Fibroblast of lung (primary cell): ENCODE results near the gene KCNIP1. TPM values are rescaled to one million over a fixed set of nuclear protein-coding genes. Genes with fewer than 3 reads are reported as not detected.

ENCODE experiments used
- DNase-seq, 2 donors: peaks; one replicate each; pipeline versions ENCODE4 v3.0.0 to v3.0.0-alpha.2; 2010; ENCODE audit warnings: low read depth in 2 of 2
- H2AFZ ChIP-seq: 2 replicates; pipeline ENCODE4 v1.5.1; 2012; ENCODE audit warnings: low read length, control low read depth, inconsistent platforms
- H3K27ac ChIP-seq: 2 replicates; pipeline ENCODE4 v1.5.1; 2011; ENCODE audit warnings: low read length, control low read depth; ENCODE audit not compliant: insufficient read depth
- H3K27me3 ChIP-seq: 2 replicates; pipeline ENCODE4 v1.5.1; 2011; ENCODE audit warnings: mild to moderate bottlenecking, low read length; ENCODE audit not compliant: control insufficient read depth, insufficient read depth
- H3K36me3 ChIP-seq: 2 replicates; pipeline ENCODE4 v1.5.1; 2011; ENCODE audit warnings: low read length; ENCODE audit not compliant: control insufficient read depth, insufficient read depth
- H3K4me1 ChIP-seq: 2 replicates; pipeline ENCODE4 v1.5.1; 2011; ENCODE audit warnings: low read length; ENCODE audit not compliant: control insufficient read depth, insufficient read depth; ENCODE audit errors: extremely low read depth
- H3K4me2 ChIP-seq: 2 replicates; pipeline ENCODE4 v1.5.1; 2011; ENCODE audit warnings: low read length, control low read depth; ENCODE audit not compliant: insufficient read depth; ENCODE audit errors: extremely low read depth
- H3K4me3 ChIP-seq, 4 experiments: fragments of 200-600 bp in 1 of 4; sonication (generic) in 1 of 4; replicated peaks in 1 of 4; 2 replicates each; pipeline ENCODE4 v1.5.1; 2011 to 2016; ENCODE audit warnings: low read length in 4 of 4, low read depth in 3 of 4, mild to moderate bottlenecking in 3 of 4, control low read depth in 2 of 4, inconsistent platforms in 1 of 4, mixed read lengths in 1 of 4; ENCODE audit not compliant: insufficient read depth in 1 of 4; ENCODE audit errors: control extremely low read depth in 1 of 4
- H3K79me2 ChIP-seq: 2 replicates; pipeline ENCODE4 v1.5.1; 2012; ENCODE audit warnings: mild to moderate bottlenecking, low read length, inconsistent platforms; ENCODE audit not compliant: control insufficient read depth, insufficient read depth
- H3K9ac ChIP-seq: 2 replicates; pipeline ENCODE4 v1.5.1; 2011; ENCODE audit warnings: mild to moderate bottlenecking, low read length, control low read depth; ENCODE audit not compliant: insufficient read depth
- H3K9me3 ChIP-seq: 2 replicates; pipeline ENCODE4 v1.5.1; 2012; ENCODE audit warnings: low read depth, low read length; ENCODE audit not compliant: control insufficient read depth, insufficient read depth
- H4K20me1 ChIP-seq: 2 replicates; pipeline ENCODE4 v1.5.1; 2011; ENCODE audit warnings: low read length; ENCODE audit not compliant: control insufficient read depth, insufficient read depth; ENCODE audit errors: extremely low read depth
- EZH2 ChIP-seq: IDR thresholded peaks from 2 replicates; pipeline ENCODE4 v1.5.1; 2012; ENCODE audit warnings: low read length, control low read depth, mild to moderate bottlenecking; ENCODE audit errors: missing control alignments
- polyA plus RNA-seq, 2 donors: library from polyadenylated mRNA; depleted of rRNA in 1 of 2; stranded (reverse) in 1 of 2; unstranded in 1 of 2; fragments of >200 nt; gene quantifications; 2 replicates each; pipeline ENCODE4 v1.2.1, GENCODE V29; 2011 to 2012; ENCODE audit warnings: missing spikeins in 1 of 2
- total RNA-seq: library from RNA; depleted of rRNA; stranded (reverse); fragments of >200 nt; gene quantifications from 2 replicates; pipeline ENCODE4 v1.2.1, GENCODE V29; 2014
- TF ChIP-seq, protein P1 (sequence below), 2 donors: IDR thresholded peaks in 1 of 2; conservative IDR thresholded peaks in 1 of 2; 1 replicate in 1 of 2; 2 replicates in 1 of 2; pipeline ENCODE4 v1.5.1; 2011 to 2012; ENCODE audit warnings: low read length in 2 of 2, control low read depth in 1 of 2, inconsistent platforms in 1 of 2, low read depth in 1 of 2, mild to moderate bottlenecking in 1 of 2

The KCNIP1 gene
- total and polyA plus RNA-seq, 2 donors (not counting 1 experiment from before 2014, with no cell fraction given) = not detected

DNA sequence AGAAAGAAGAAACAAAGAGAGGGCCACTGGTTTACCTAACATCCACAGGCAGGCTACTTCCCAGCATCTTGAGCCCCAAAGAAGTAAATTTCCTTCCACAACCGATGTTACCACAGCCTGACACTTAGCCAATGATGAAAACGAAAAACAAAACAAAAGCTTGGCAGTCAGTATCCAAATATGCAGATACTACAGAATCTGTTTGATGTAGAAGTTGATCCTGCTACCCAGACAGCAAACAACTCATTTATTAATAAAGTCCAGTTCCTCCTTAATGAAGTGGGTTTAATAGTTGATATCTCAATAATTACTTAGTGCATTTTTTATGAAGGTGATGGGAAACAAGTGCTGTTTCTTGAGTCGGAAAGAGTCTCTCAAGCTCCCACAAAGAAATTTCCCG lies 212.6 kb downstream of the KCNIP1 start:
- Histone ChIP-seq H2AFZ (no peak overlapping the region), H3K79me2 (no peaks in the 10 kb centered on the region), H3K4me3 (no peak overlapping the region), H3K27ac (no peak overlapping the region), H3K9me3 (no peaks in the 10 kb centered on the region), H4K20me1 (no peaks in the 10 kb centered on the region), H3K9ac (no peak overlapping the region), H3K4me1 (no peaks in the 10 kb centered on the region), H3K4me2 (no peak overlapping the region), H3K36me3 (no peaks in the 10 kb centered on the region), H3K27me3 (no peaks in the 10 kb centered on the region)
- no peak for TF ChIP-seq EZH2
- TF ChIP-seq, protein P1, sequence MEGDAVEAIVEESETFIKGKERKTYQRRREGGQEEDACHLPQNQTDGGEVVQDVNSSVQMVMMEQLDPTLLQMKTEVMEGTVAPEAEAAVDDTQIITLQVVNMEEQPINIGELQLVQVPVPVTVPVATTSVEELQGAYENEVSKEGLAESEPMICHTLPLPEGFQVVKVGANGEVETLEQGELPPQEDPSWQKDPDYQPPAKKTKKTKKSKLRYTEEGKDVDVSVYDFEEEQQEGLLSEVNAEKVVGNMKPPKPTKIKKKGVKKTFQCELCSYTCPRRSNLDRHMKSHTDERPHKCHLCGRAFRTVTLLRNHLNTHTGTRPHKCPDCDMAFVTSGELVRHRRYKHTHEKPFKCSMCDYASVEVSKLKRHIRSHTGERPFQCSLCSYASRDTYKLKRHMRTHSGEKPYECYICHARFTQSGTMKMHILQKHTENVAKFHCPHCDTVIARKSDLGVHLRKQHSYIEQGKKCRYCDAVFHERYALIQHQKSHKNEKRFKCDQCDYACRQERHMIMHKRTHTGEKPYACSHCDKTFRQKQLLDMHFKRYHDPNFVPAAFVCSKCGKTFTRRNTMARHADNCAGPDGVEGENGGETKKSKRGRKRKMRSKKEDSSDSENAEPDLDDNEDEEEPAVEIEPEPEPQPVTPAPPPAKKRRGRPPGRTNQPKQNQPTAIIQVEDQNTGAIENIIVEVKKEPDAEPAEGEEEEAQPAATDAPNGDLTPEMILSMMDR (conservative IDR thresholded peaks at IDR 0.05 in 1 of 2, IDR thresholded peaks at IDR 0.05 in 1 of 2; ENCODE audit: low read depth in 1 of 2, low read length in 2 of 2) = no peak
- no peak for DNase-seq

DNA sequence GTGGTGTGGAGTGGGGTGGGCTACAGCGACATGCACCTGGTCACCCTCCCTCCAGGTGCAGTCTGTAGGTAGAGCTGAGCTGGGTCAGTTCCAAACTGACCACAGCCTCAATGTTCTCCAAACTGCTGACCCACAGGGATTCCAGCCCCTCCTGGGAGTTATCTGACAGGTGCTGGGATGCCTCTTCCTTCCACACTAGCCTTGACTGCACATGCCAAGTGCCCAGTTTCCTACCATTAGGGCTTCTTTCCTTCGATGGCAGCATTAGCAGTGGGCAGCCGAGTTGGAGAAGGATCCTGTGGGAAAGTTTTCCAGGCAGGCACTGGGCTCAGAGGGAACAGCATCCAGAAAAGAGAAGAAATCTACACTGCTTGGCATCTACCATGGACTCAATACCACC lies 215.7 kb downstream of the KCNIP1 start:
- H3K27ac ChIP-seq = no peak overlapping the region
- H3K36me3 ChIP-seq = no peaks in the 10 kb centered on the region
- no peaks in the 10 kb centered on the region for H3K27me3 ChIP-seq
- TF ChIP-seq, protein P1 (conservative IDR thresholded peaks at IDR 0.05 in 1 of 2, IDR thresholded peaks at IDR 0.05 in 1 of 2; ENCODE audit: low read depth in 1 of 2, low read length in 2 of 2) = no peak
- no peak for TF ChIP-seq EZH2
- H4K20me1 ChIP-seq = no peaks in the 10 kb centered on the region
- no peak overlapping the region for H3K9ac ChIP-seq
- no peak overlapping the region for H3K4me2 ChIP-seq
- H3K9me3 ChIP-seq = no peaks in the 10 kb centered on the region
- no peak for DNase-seq
- no peaks in the 10 kb centered on the region for H3K4me1 ChIP-seq
- no peak overlapping the region for H2AFZ ChIP-seq
- no peaks in the 10 kb centered on the region for H3K79me2 ChIP-seq
- H3K4me3 ChIP-seq = no peak overlapping the region

DNA sequence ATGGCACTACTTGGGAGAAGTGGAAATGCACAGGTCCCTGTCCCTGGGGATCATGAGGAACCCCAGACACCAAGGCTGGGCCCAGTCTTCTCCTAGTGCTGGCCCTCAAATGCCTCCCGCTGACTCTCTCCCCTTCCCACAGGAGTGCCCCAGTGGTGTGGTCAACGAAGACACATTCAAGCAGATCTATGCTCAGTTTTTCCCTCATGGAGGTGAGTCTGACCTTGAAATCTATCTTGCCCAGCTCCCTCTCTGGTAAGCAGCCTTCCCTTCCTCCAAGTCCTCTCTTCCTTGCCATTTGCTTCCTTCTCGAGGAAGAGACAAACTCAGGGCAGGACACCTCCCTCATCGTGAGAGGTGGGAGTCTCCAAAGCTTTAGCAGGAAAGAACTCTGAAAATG lies 216.4 kb downstream of the KCNIP1 start:
- H3K4me2 ChIP-seq = no peak overlapping the region
- no peak overlapping the region for H3K4me3 ChIP-seq

More for the DNA sequence above, 216.4 kb downstream of the KCNIP1 start:
- DNase-seq = no peak
- H3K9me3 ChIP-seq = no peaks in the 10 kb centered on the region
- H2AFZ ChIP-seq = no peak overlapping the region
- no peak overlapping the region for H3K27ac ChIP-seq
- H3K79me2 ChIP-seq = no peaks in the 10 kb centered on the region
- no peaks in the 10 kb centered on the region for H4K20me1 ChIP-seq
- no peak overlapping the region for H3K9ac ChIP-seq
- H3K27me3 ChIP-seq = no peaks in the 10 kb centered on the region
- H3K4me1 ChIP-seq = no peaks in the 10 kb centered on the region
- no peaks in the 10 kb centered on the region for H3K36me3 ChIP-seq
- TF ChIP-seq, protein P1 (conservative IDR thresholded peaks at IDR 0.05 in 1 of 2, IDR thresholded peaks at IDR 0.05 in 1 of 2; ENCODE audit: low read depth in 1 of 2, low read length in 2 of 2) = no peak
- TF ChIP-seq EZH2 = no peak
